Measurements from ENCODE around the gene ARHGAP15. TPM values are rescaled to one million over a fixed set of nuclear protein-coding genes. Genes with fewer than 3 reads are reported as not detected.

Gene ARHGAP15
- total RNA-seq, 2 donors from 2014 or later = 0.86 TPM; not detected in 1

GRCh38 chr2:143434445-143434844, 305.2 kb downstream of the ARHGAP15 start:
- no peak overlapping the region for H3K27ac Mint-ChIP-seq
- H3K36me3 Mint-ChIP-seq (ENCODE audit: low read depth) = no peaks in the 10 kb centered on the region
- H3K4me3 Mint-ChIP-seq = no peak overlapping the region
- Histone ChIP-seq H3K36me3 (ENCODE audit: control insufficient read depth, insufficient read depth, low read length) (no peaks in the 10 kb centered on the region), H3K27me3 (ENCODE audit: control insufficient read depth, insufficient read depth, low read length, poor library complexity, severe bottlenecking) (no peaks in the 10 kb centered on the region), H3K9me3 (ENCODE audit: control insufficient read depth, low read length) (no peaks in the 10 kb centered on the region), H3K27ac (ENCODE audit: low read depth, low read length) (no peak overlapping the region), H3K4me1 (ENCODE audit: control insufficient read depth, insufficient read depth, low read length) (no peaks in the 10 kb centered on the region), H3K9ac (ENCODE audit: extremely low read depth, low read length, poor library complexity, severe bottlenecking) (no peak overlapping the region), H3K4me3 (ENCODE audit: low read length) (no peak overlapping the region)
- no peaks in the 10 kb centered on the region for H3K4me1 Mint-ChIP-seq
- H3K9me3 Mint-ChIP-seq = no peaks in the 10 kb centered on the region
- WGBS, 2 experiments (ENCODE audit: insufficient coverage in 1 of 2, insufficient read length in 1 of 2) = 87 to 94% methylated on average over 2 to 3 of the region's 3 CpGs
- no peaks in the 10 kb centered on the region for H3K27me3 Mint-ChIP-seq (ENCODE audit: insufficient read depth)
- no peak for DNase-seq
- TF ChIP-seq CTCF (conservative IDR thresholded peaks at IDR 0.05) = no peak

- H3K4me3 Mint-ChIP-seq = no peak overlapping the region
- TF ChIP-seq CTCF (conservative IDR thresholded peaks at IDR 0.05) = no peak
- 87 to 92% methylated on average over 3 to 4 of the region's 6 CpGs for WGBS, 2 experiments (ENCODE audit: insufficient coverage in 1 of 2, insufficient read length in 1 of 2)
Measured at GRCh38 chr2:143435131-143435530, 305.9 kb downstream of the ARHGAP15 start.

GRCh38 chr2:143436951-143437350, 307.7 kb downstream of the ARHGAP15 start:
- no peak overlapping the region for H3K4me3 Mint-ChIP-seq
- H3K27ac ChIP-seq (ENCODE audit: low read depth, low read length) = no peak overlapping the region
- H3K9me3 ChIP-seq (ENCODE audit: control insufficient read depth, low read length) = no peaks in the 10 kb centered on the region
- H3K9me3 Mint-ChIP-seq = no peaks in the 10 kb centered on the region
- DNase-seq = no peak
- H3K27me3 ChIP-seq (ENCODE audit: control insufficient read depth, insufficient read depth, low read length, poor library complexity, severe bottlenecking) = no peaks in the 10 kb centered on the region
- no peaks in the 10 kb centered on the region for H3K4me1 Mint-ChIP-seq
- no peaks in the 10 kb centered on the region for H3K36me3 ChIP-seq (ENCODE audit: control insufficient read depth, insufficient read depth, low read length)
- no peak for TF ChIP-seq CTCF (conservative IDR thresholded peaks at IDR 0.05)
- H3K4me3 ChIP-seq (ENCODE audit: low read length) = no peak overlapping the region
- no peak overlapping the region for H3K9ac ChIP-seq (ENCODE audit: extremely low read depth, low read length, poor library complexity, severe bottlenecking)
- H3K4me1 ChIP-seq (ENCODE audit: control insufficient read depth, insufficient read depth, low read length) = no peaks in the 10 kb centered on the region
- H3K27me3 Mint-ChIP-seq (ENCODE audit: insufficient read depth) = no peaks in the 10 kb centered on the region
- H3K27ac Mint-ChIP-seq = no peak overlapping the region
- 66 to 90% methylated on average over 2 of the region's 2 CpGs for WGBS, 2 experiments (ENCODE audit: insufficient coverage in 1 of 2, insufficient read length in 1 of 2)
- H3K36me3 Mint-ChIP-seq (ENCODE audit: low read depth) = no peaks in the 10 kb centered on the region

More at GRCh38 chr2:143435131-143435530, 305.9 kb downstream of the ARHGAP15 start:
- H3K27me3 ChIP-seq (ENCODE audit: control insufficient read depth, insufficient read depth, low read length, poor library complexity, severe bottlenecking) = no peaks in the 10 kb centered on the region
- no peak overlapping the region for H3K4me3 ChIP-seq (ENCODE audit: low read length)
- H3K36me3 ChIP-seq (ENCODE audit: control insufficient read depth, insufficient read depth, low read length) = no peaks in the 10 kb centered on the region
- Mint-ChIP-seq H3K36me3 (ENCODE audit: low read depth) (no peaks in the 10 kb centered on the region), H3K27ac (no peak overlapping the region), H3K4me1 (no peaks in the 10 kb centered on the region), H3K9me3 (no peaks in the 10 kb centered on the region), H3K27me3 (ENCODE audit: insufficient read depth) (no peaks in the 10 kb centered on the region)
- no peaks in the 10 kb centered on the region for H3K9me3 ChIP-seq (ENCODE audit: control insufficient read depth, low read length)
- no peak overlapping the region for H3K9ac ChIP-seq (ENCODE audit: extremely low read depth, low read length, poor library complexity, severe bottlenecking)
- no peaks in the 10 kb centered on the region for H3K4me1 ChIP-seq (ENCODE audit: control insufficient read depth, insufficient read depth, low read length)
- no peak overlapping the region for H3K27ac ChIP-seq (ENCODE audit: low read depth, low read length)
- no peak for DNase-seq
